Erythroblast (primary cell): ENCODE data around the gene MAD1L1.

Experiments
- GATA1 ChIP-seq: IDR thresholded peaks from 2 replicates; pipeline ENCODE4 v1.6.1; 2011; ENCODE audit warnings: low read depth, mild to moderate bottlenecking, control low read depth, low read length, moderate library complexity
- POLR2A ChIP-seq: IDR thresholded peaks from 2 replicates; pipeline ENCODE4 v1.6.1; 2011; ENCODE audit warnings: mild to moderate bottlenecking, low read length

DNA sequence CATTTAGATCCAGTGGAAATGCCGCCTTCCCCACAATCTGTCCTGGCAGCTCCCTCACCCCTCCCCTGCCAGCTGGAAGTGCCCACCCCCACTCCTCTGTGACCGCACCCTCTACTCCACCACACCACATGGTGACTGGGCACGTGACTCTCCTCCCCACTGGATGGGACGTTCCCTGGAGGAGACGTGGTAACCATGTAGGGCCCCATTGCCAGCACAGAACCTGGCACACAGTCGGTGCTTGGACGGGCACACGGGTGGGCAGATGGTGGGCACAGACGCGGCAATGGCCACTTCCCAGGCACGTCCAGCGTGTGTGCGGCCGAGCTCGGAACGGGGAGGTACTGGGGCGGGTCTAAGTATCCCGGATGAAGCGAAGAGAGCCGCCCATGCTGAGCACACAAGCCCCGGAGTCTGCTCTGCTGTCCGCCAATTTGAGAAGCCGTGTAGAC, 245.6 kb downstream of the MAD1L1 start:
- TF ChIP-seq POLR2A, result no peak
- no peak for TF ChIP-seq GATA1
